ENCODE measurements around the gene PLS1.
A peak's percentile ranks its signal among the peaks of the same experiment; 100 is the strongest.
"Not testable (repeated sequence)": the region's sequence is repeated elsewhere in the genome, so short reads cannot be mapped to it uniquely, and the experiment has no call there.

PLS1 gene

GRCh38 chr3:142595581-142595950 is 627 bp upstream of the PLS1 start:
- Histone ChIP-seq H3K27ac (ENCODE audit: low read depth in 2 of 2, low read length in 2 of 2) (peak overlapping the region; percentile 91 to 93), H3K36me3 (ENCODE audit: control insufficient read depth in 2 of 2, insufficient read depth in 2 of 2, low read length in 2 of 2) (peaks cover 0 to 3% of the 10 kb centered on the region in 2 donors)

GRCh38 chr3:142596726-142597088 is 514 bp downstream of the PLS1 start:
- peak overlapping the region; percentile 95 to 96 for H3K4me3 ChIP-seq (ENCODE audit: low read length in 2 of 2)
- peaks cover 6 to 27% of the 10 kb centered on the region in 2 donors for H3K4me1 ChIP-seq (ENCODE audit: control insufficient read depth in 2 of 2, insufficient read depth in 2 of 2, low read length in 2 of 2)
- H3K9ac ChIP-seq (ENCODE audit: low read depth in 1 of 2, low read length in 2 of 2): peak overlapping the region; percentile 92 to 97
- H3K9me3 ChIP-seq (ENCODE audit: control insufficient read depth in 2 of 2, low read length in 2 of 2): no peaks in the 10 kb centered on the region
- no peaks in the 10 kb centered on the region for H3K27me3 ChIP-seq (ENCODE audit: control insufficient read depth in 2 of 2, insufficient read depth in 2 of 2, low read length in 2 of 2)
- peak overlapping the region; percentile 91 to 93 for H3K27ac ChIP-seq (ENCODE audit: low read depth in 2 of 2, low read length in 2 of 2)
- H3K36me3 ChIP-seq (ENCODE audit: control insufficient read depth in 2 of 2, insufficient read depth in 2 of 2, low read length in 2 of 2): peaks cover 0 to 3% of the 10 kb centered on the region in 2 donors

More at GRCh38 chr3:142595581-142595950, 627 bp upstream of the PLS1 start:
- Histone ChIP-seq H3K4me1 (ENCODE audit: control insufficient read depth in 2 of 2, insufficient read depth in 2 of 2, low read length in 2 of 2) (peaks cover 2 to 22% of the 10 kb centered on the region in 2 donors), H3K9ac (ENCODE audit: low read depth in 1 of 2, low read length in 2 of 2) (peak overlapping the region; percentile 78 to 97), H3K27me3 (ENCODE audit: control insufficient read depth in 2 of 2, insufficient read depth in 2 of 2, low read length in 2 of 2) (no peaks in the 10 kb centered on the region), H3K9me3 (ENCODE audit: control insufficient read depth in 2 of 2, low read length in 2 of 2) (no peaks in the 10 kb centered on the region), H3K4me3 (ENCODE audit: low read length in 2 of 2) (peak overlapping the region; percentile 95 to 96)

DNA sequence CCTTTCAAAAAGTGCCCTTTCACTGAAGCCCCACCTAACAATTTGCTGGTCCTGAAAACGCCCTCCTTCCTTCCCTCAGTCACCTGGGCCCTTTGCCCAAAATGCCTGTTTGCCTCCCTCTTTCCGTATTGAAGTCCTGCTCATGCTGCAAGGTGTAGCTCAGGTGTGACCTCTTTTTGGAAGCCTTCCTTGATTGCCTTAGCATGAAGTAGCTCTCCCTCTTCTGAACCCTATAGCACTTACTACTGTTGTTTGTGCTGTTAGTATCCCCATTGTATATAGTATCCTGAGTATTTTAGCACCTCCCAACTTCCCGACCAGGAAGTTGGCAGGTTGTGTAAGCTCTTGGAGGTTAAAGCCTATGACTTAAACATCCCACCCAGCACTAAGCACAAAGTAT is 1.7 kb downstream of the PLS1 start:
- peak overlapping the region; percentile 92 to 97 for H3K9ac ChIP-seq (ENCODE audit: low read depth in 1 of 2, low read length in 2 of 2)
- no peaks in the 10 kb centered on the region for H3K27me3 ChIP-seq (ENCODE audit: control insufficient read depth in 2 of 2, insufficient read depth in 2 of 2, low read length in 2 of 2)
- H3K4me3 ChIP-seq (ENCODE audit: low read length in 2 of 2): peak overlapping the region; percentile 95 to 96
- peak overlapping the region; percentile 91 to 93 for H3K27ac ChIP-seq (ENCODE audit: low read depth in 2 of 2, low read length in 2 of 2)
- H3K9me3 ChIP-seq (ENCODE audit: control insufficient read depth in 2 of 2, low read length in 2 of 2): no peaks in the 10 kb centered on the region
- peaks cover 0 to 3% of the 10 kb centered on the region in 2 donors for H3K36me3 ChIP-seq (ENCODE audit: control insufficient read depth in 2 of 2, insufficient read depth in 2 of 2, low read length in 2 of 2)
- peaks cover 12 to 36% of the 10 kb centered on the region in 2 donors for H3K4me1 ChIP-seq (ENCODE audit: control insufficient read depth in 2 of 2, insufficient read depth in 2 of 2, low read length in 2 of 2)

GRCh38 chr3:142601713-142602112 is 5.5 kb downstream of the PLS1 start:
- peak overlapping the region; percentile 63 to 72 for H3K9ac ChIP-seq (ENCODE audit: low read depth in 1 of 2, low read length in 2 of 2)
- H3K4me1 ChIP-seq (ENCODE audit: control insufficient read depth in 2 of 2, insufficient read depth in 2 of 2, low read length in 2 of 2): peaks cover 19 to 43% of the 10 kb centered on the region in 2 donors
- H3K36me3 ChIP-seq (ENCODE audit: control insufficient read depth in 2 of 2, insufficient read depth in 2 of 2, low read length in 2 of 2): peaks cover 0 to 3% of the 10 kb centered on the region in 2 donors

GRCh38 chr3:142602619-142603385 is 6.6 kb downstream of the PLS1 start:
- Histone ChIP-seq H3K36me3 (ENCODE audit: control insufficient read depth in 2 of 2, insufficient read depth in 2 of 2, low read length in 2 of 2) (peaks cover 0 to 3% of the 10 kb centered on the region in 2 donors), H3K4me1 (ENCODE audit: control insufficient read depth in 2 of 2, insufficient read depth in 2 of 2, low read length in 2 of 2) (peaks cover 18 to 43% of the 10 kb centered on the region in 2 donors), H3K9ac (ENCODE audit: low read depth in 1 of 2, low read length in 2 of 2) (peak overlapping the region; percentile 47 to 72), H3K27me3 (ENCODE audit: control insufficient read depth in 2 of 2, insufficient read depth in 2 of 2, low read length in 2 of 2) (no peaks in the 10 kb centered on the region), H3K9me3 (ENCODE audit: control insufficient read depth in 2 of 2, low read length in 2 of 2) (no peaks in the 10 kb centered on the region), H3K4me3 (ENCODE audit: low read length in 2 of 2) (peak overlapping the region; percentile 50 to 54), H3K27ac (ENCODE audit: low read depth in 2 of 2, low read length in 2 of 2) (peak overlapping the region; percentile 93 to 96)

More at GRCh38 chr3:142601713-142602112, 5.5 kb downstream of the PLS1 start:
- H3K4me3 ChIP-seq (ENCODE audit: low read length in 2 of 2): no peak overlapping the region
- H3K27me3 ChIP-seq (ENCODE audit: control insufficient read depth in 2 of 2, insufficient read depth in 2 of 2, low read length in 2 of 2): no peaks in the 10 kb centered on the region
- H3K27ac ChIP-seq (ENCODE audit: low read depth in 2 of 2, low read length in 2 of 2): peak overlapping the region; percentile 93 to 96
- no peaks in the 10 kb centered on the region for H3K9me3 ChIP-seq (ENCODE audit: control insufficient read depth in 2 of 2, low read length in 2 of 2)

GRCh38 chr3:142603386-142603705 is 7.2 kb downstream of the PLS1 start:
- H3K4me1 ChIP-seq (ENCODE audit: control insufficient read depth in 2 of 2, insufficient read depth in 2 of 2, low read length in 2 of 2): peaks cover 18 to 41% of the 10 kb centered on the region in 2 donors
- peak overlapping the region in 1 of 2 donors; percentile 72 for H3K9ac ChIP-seq (ENCODE audit: low read depth in 1 of 2, low read length in 2 of 2)
- H3K27ac ChIP-seq (ENCODE audit: low read depth in 2 of 2, low read length in 2 of 2): peak overlapping the region; percentile 93 to 96

GRCh38 chr3:142604940-142605339 is 8.7 kb downstream of the PLS1 start:
- H3K27ac ChIP-seq (ENCODE audit: low read depth in 2 of 2, low read length in 2 of 2): peak overlapping the region; percentile 6 to 93
- peaks cover 0 to 1% of the 10 kb centered on the region in 2 donors for H3K36me3 ChIP-seq (ENCODE audit: control insufficient read depth in 2 of 2, insufficient read depth in 2 of 2, low read length in 2 of 2)
- peaks cover 18 to 43% of the 10 kb centered on the region in 2 donors for H3K4me1 ChIP-seq (ENCODE audit: control insufficient read depth in 2 of 2, insufficient read depth in 2 of 2, low read length in 2 of 2)
- H3K4me3 ChIP-seq (ENCODE audit: low read length in 2 of 2): no peak overlapping the region
- H3K27me3 ChIP-seq (ENCODE audit: control insufficient read depth in 2 of 2, insufficient read depth in 2 of 2, low read length in 2 of 2): no peaks in the 10 kb centered on the region
- no peak overlapping the region for H3K9ac ChIP-seq (ENCODE audit: low read depth in 1 of 2, low read length in 2 of 2)
- no peaks in the 10 kb centered on the region for H3K9me3 ChIP-seq (ENCODE audit: control insufficient read depth in 2 of 2, low read length in 2 of 2)

More at GRCh38 chr3:142603386-142603705, 7.2 kb downstream of the PLS1 start:
- H3K9me3 ChIP-seq (ENCODE audit: control insufficient read depth in 2 of 2, low read length in 2 of 2); H3K27me3 ChIP-seq (ENCODE audit: control insufficient read depth in 2 of 2, insufficient read depth in 2 of 2, low read length in 2 of 2); H3K36me3 ChIP-seq (ENCODE audit: control insufficient read depth in 2 of 2, insufficient read depth in 2 of 2, low read length in 2 of 2): not testable (repeated sequence)
- H3K4me3 ChIP-seq (ENCODE audit: low read length in 2 of 2): peak overlapping the region; percentile 50 to 54

GRCh38 chr3:142608631-142609030 is 12.4 kb downstream of the PLS1 start:
- Histone ChIP-seq H3K27ac (ENCODE audit: low read depth in 2 of 2, low read length in 2 of 2) (peak overlapping the region; percentile 12 to 70), H3K4me3 (ENCODE audit: low read length in 2 of 2) (no peak overlapping the region), H3K9me3 (ENCODE audit: control insufficient read depth in 2 of 2, low read length in 2 of 2) (no peaks in the 10 kb centered on the region), H3K36me3 (ENCODE audit: control insufficient read depth in 2 of 2, insufficient read depth in 2 of 2, low read length in 2 of 2) (no peaks in the 10 kb centered on the region), H3K9ac (ENCODE audit: low read depth in 1 of 2, low read length in 2 of 2) (no peak overlapping the region), H3K27me3 (ENCODE audit: control insufficient read depth in 2 of 2, insufficient read depth in 2 of 2, low read length in 2 of 2) (no peaks in the 10 kb centered on the region), H3K4me1 (ENCODE audit: control insufficient read depth in 2 of 2, insufficient read depth in 2 of 2, low read length in 2 of 2) (peaks cover 14 to 31% of the 10 kb centered on the region in 2 donors)

GRCh38 chr3:142609136-142609535 is 12.9 kb downstream of the PLS1 start:
- no peaks in the 10 kb centered on the region for H3K27me3 ChIP-seq (ENCODE audit: control insufficient read depth in 2 of 2, insufficient read depth in 2 of 2, low read length in 2 of 2)
- peak overlapping the region in 1 of 2 donors; percentile 70 for H3K27ac ChIP-seq (ENCODE audit: low read depth in 2 of 2, low read length in 2 of 2)

GRCh38 chr3:142611206-142611605 is 15.0 kb downstream of the PLS1 start:
- no peaks in the 10 kb centered on the region for H3K9me3 ChIP-seq (ENCODE audit: control insufficient read depth in 2 of 2, low read length in 2 of 2)
- H3K27ac ChIP-seq (ENCODE audit: low read depth in 2 of 2, low read length in 2 of 2): no peak overlapping the region
- no peak overlapping the region for H3K9ac ChIP-seq (ENCODE audit: low read depth in 1 of 2, low read length in 2 of 2)
- H3K4me1 ChIP-seq (ENCODE audit: control insufficient read depth in 2 of 2, insufficient read depth in 2 of 2, low read length in 2 of 2): peaks cover 22 to 42% of the 10 kb centered on the region in 2 donors
- H3K27me3 ChIP-seq (ENCODE audit: control insufficient read depth in 2 of 2, insufficient read depth in 2 of 2, low read length in 2 of 2): no peaks in the 10 kb centered on the region
- H3K36me3 ChIP-seq (ENCODE audit: control insufficient read depth in 2 of 2, insufficient read depth in 2 of 2, low read length in 2 of 2): no peaks in the 10 kb centered on the region
- no peak overlapping the region for H3K4me3 ChIP-seq (ENCODE audit: low read length in 2 of 2)

More at GRCh38 chr3:142609136-142609535, 12.9 kb downstream of the PLS1 start:
- no peaks in the 10 kb centered on the region for H3K9me3 ChIP-seq (ENCODE audit: control insufficient read depth in 2 of 2, low read length in 2 of 2)
- H3K4me1 ChIP-seq (ENCODE audit: control insufficient read depth in 2 of 2, insufficient read depth in 2 of 2, low read length in 2 of 2): peaks cover 14 to 32% of the 10 kb centered on the region in 2 donors
- no peaks in the 10 kb centered on the region for H3K36me3 ChIP-seq (ENCODE audit: control insufficient read depth in 2 of 2, insufficient read depth in 2 of 2, low read length in 2 of 2)
- H3K9ac ChIP-seq (ENCODE audit: low read depth in 1 of 2, low read length in 2 of 2): no peak overlapping the region
- H3K4me3 ChIP-seq (ENCODE audit: low read length in 2 of 2): no peak overlapping the region
